ENCODE measurements around the gene EEIG1.

GRCh38 chr9:127979015-127979332 lies 1.8 kb downstream of the EEIG1 start:
- TF ChIP-seq CTCF (IDR thresholded peaks at IDR 0.05), result no peak
- no peak for TF ChIP-seq POLR2A (IDR thresholded peaks at IDR 0.05)

Measured in body of pancreas (tissue), 4 donors.